Fibroblast of lung (primary cell): ENCODE measurements around the gene APOL4. TPM values are rescaled to one million over a fixed set of nuclear protein-coding genes. Genes with fewer than 3 reads are reported as not detected.

Experiments
- DNase-seq, 2 donors: peaks; one replicate each; pipeline versions ENCODE4 v3.0.0 to v3.0.0-alpha.2; 2010; ENCODE audit warnings: low read depth in 2 of 2
- H2AFZ ChIP-seq: 2 replicates; pipeline ENCODE4 v1.5.1; 2012; ENCODE audit warnings: low read length, control low read depth, inconsistent platforms
- H3K27ac ChIP-seq: 2 replicates; pipeline ENCODE4 v1.5.1; 2011; ENCODE audit warnings: low read length, control low read depth; ENCODE audit not compliant: insufficient read depth
- H3K27me3 ChIP-seq: 2 replicates; pipeline ENCODE4 v1.5.1; 2011; ENCODE audit warnings: mild to moderate bottlenecking, low read length; ENCODE audit not compliant: control insufficient read depth, insufficient read depth
- H3K36me3 ChIP-seq: 2 replicates; pipeline ENCODE4 v1.5.1; 2011; ENCODE audit warnings: low read length; ENCODE audit not compliant: control insufficient read depth, insufficient read depth
- H3K4me1 ChIP-seq: 2 replicates; pipeline ENCODE4 v1.5.1; 2011; ENCODE audit warnings: low read length; ENCODE audit not compliant: control insufficient read depth, insufficient read depth; ENCODE audit errors: extremely low read depth
- H3K4me2 ChIP-seq: 2 replicates; pipeline ENCODE4 v1.5.1; 2011; ENCODE audit warnings: low read length, control low read depth; ENCODE audit not compliant: insufficient read depth; ENCODE audit errors: extremely low read depth
- H3K4me3 ChIP-seq, 4 experiments: fragments of 200-600 bp in 1 of 4; sonication (generic) in 1 of 4; replicated peaks in 1 of 4; 2 replicates each; pipeline ENCODE4 v1.5.1; 2011 to 2016; ENCODE audit warnings: low read length in 4 of 4, low read depth in 3 of 4, mild to moderate bottlenecking in 3 of 4, control low read depth in 2 of 4, inconsistent platforms in 1 of 4, mixed read lengths in 1 of 4; ENCODE audit not compliant: insufficient read depth in 1 of 4; ENCODE audit errors: control extremely low read depth in 1 of 4
- H3K79me2 ChIP-seq: 2 replicates; pipeline ENCODE4 v1.5.1; 2012; ENCODE audit warnings: mild to moderate bottlenecking, low read length, inconsistent platforms; ENCODE audit not compliant: control insufficient read depth, insufficient read depth
- H3K9ac ChIP-seq: 2 replicates; pipeline ENCODE4 v1.5.1; 2011; ENCODE audit warnings: mild to moderate bottlenecking, low read length, control low read depth; ENCODE audit not compliant: insufficient read depth
- H3K9me3 ChIP-seq: 2 replicates; pipeline ENCODE4 v1.5.1; 2012; ENCODE audit warnings: low read depth, low read length; ENCODE audit not compliant: control insufficient read depth, insufficient read depth
- H4K20me1 ChIP-seq: 2 replicates; pipeline ENCODE4 v1.5.1; 2011; ENCODE audit warnings: low read length; ENCODE audit not compliant: control insufficient read depth, insufficient read depth; ENCODE audit errors: extremely low read depth
- EZH2 ChIP-seq: IDR thresholded peaks from 2 replicates; pipeline ENCODE4 v1.5.1; 2012; ENCODE audit warnings: low read length, control low read depth, mild to moderate bottlenecking; ENCODE audit errors: missing control alignments
- polyA plus RNA-seq, 2 donors: library from polyadenylated mRNA; depleted of rRNA in 1 of 2; stranded (reverse) in 1 of 2; unstranded in 1 of 2; fragments of >200 nt; gene quantifications; 2 replicates each; pipeline ENCODE4 v1.2.1, GENCODE V29; 2011 to 2012; ENCODE audit warnings: missing spikeins in 1 of 2
- total RNA-seq: library from RNA; depleted of rRNA; stranded (reverse); fragments of >200 nt; gene quantifications from 2 replicates; pipeline ENCODE4 v1.2.1, GENCODE V29; 2014
- TF ChIP-seq, protein P1 (sequence below), 2 donors: IDR thresholded peaks in 1 of 2; conservative IDR thresholded peaks in 1 of 2; 1 replicate in 1 of 2; 2 replicates in 1 of 2; pipeline ENCODE4 v1.5.1; 2011 to 2012; ENCODE audit warnings: low read length in 2 of 2, control low read depth in 1 of 2, inconsistent platforms in 1 of 2, low read depth in 1 of 2, mild to moderate bottlenecking in 1 of 2

The APOL4 gene
- total and polyA plus RNA-seq, 2 donors (not counting 1 experiment from before 2014, with no cell fraction given): 0.31 to 2.0 TPM

DNA sequence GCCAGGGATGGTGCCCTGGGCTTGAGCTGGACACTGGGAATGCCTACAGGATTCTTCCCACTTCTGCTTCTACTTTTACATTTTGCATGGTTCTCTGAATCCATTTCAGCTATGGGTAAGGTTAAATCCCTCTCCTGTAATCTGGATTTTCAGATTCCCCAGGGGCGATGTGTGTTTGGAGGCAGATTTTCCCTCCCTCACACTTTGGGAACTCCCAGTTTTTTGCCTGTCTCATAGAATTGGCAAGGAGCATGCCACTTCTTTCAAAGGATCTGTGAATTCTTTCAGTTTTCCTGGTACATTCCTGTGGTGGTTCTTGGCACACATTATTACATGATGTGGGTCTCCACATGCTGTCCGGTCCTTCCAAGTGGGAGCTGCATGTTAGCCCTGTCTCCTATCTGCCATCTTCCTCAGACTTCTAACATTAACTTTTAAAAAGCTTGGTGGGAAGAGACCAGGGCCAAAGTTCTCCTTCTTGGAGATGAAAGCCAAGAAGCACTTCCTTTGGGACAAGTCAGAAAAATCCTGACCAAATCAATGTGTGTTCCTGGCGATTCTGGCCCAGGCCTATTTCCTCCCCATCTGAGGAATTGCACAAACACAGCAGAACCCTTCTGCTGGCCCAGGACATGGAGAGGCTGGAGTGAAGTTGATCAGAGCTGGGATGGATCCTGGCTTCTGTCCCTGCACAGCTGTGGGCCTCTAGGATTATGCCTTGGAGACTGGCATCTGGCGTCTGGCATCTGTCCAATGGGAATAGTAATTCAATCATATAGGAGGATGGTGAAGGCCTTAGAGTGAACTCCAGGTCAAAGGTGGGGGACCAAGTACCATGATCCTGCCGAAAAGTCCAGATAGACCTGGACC, 43.1 kb upstream of the APOL4 start:
- Histone ChIP-seq H3K9me3 (no peaks in the 10 kb centered on the region), H3K27ac (no peak overlapping the region), H3K4me1 (peaks cover 3% of the 10 kb centered on the region), H3K9ac (no peak overlapping the region), H3K36me3 (no peaks in the 10 kb centered on the region), H3K27me3 (no peaks in the 10 kb centered on the region), H2AFZ (no peak overlapping the region), H3K79me2 (no peaks in the 10 kb centered on the region), H4K20me1 (no peaks in the 10 kb centered on the region), H3K4me2 (no peak overlapping the region), H3K4me3 (no peak overlapping the region)
- TF ChIP-seq, protein P1, sequence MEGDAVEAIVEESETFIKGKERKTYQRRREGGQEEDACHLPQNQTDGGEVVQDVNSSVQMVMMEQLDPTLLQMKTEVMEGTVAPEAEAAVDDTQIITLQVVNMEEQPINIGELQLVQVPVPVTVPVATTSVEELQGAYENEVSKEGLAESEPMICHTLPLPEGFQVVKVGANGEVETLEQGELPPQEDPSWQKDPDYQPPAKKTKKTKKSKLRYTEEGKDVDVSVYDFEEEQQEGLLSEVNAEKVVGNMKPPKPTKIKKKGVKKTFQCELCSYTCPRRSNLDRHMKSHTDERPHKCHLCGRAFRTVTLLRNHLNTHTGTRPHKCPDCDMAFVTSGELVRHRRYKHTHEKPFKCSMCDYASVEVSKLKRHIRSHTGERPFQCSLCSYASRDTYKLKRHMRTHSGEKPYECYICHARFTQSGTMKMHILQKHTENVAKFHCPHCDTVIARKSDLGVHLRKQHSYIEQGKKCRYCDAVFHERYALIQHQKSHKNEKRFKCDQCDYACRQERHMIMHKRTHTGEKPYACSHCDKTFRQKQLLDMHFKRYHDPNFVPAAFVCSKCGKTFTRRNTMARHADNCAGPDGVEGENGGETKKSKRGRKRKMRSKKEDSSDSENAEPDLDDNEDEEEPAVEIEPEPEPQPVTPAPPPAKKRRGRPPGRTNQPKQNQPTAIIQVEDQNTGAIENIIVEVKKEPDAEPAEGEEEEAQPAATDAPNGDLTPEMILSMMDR (conservative IDR thresholded peaks at IDR 0.05 in 1 of 2, IDR thresholded peaks at IDR 0.05 in 1 of 2; ENCODE audit: low read depth in 1 of 2, low read length in 2 of 2): no peak
- TF ChIP-seq EZH2: no peak
- DNase-seq: peak; percentile 23 to 72

DNA sequence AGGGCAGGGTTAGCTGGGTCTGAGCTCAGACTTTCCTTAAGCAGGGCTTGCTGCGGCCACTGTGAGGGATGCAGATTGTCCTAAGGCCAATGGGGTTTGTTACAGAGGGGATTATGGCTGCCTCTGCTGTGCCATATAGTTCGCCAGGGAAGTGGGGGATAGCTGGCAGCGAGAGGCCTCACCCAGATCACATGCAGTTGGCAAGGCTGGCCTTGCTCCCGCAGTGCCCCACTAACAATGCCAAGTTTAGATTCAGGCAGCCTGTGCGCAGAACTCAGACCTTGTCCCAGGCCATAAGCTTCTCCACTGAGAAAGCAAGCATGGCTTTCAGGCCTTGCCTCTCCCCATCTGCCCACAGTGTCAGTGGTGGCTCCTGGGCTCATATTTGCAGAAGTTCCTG, 42.4 kb upstream of the APOL4 start:
- H3K27me3 ChIP-seq: no peaks in the 10 kb centered on the region
- H3K4me1 ChIP-seq: peaks cover 4% of the 10 kb centered on the region
- TF ChIP-seq, protein P1 (conservative IDR thresholded peaks at IDR 0.05 in 1 of 2, IDR thresholded peaks at IDR 0.05 in 1 of 2; ENCODE audit: low read depth in 1 of 2, low read length in 2 of 2): no peak
- no peak for TF ChIP-seq EZH2
- H3K79me2 ChIP-seq: no peaks in the 10 kb centered on the region
- H3K27ac ChIP-seq: no peak overlapping the region
- no peaks in the 10 kb centered on the region for H4K20me1 ChIP-seq
- DNase-seq: no peak
- no peak overlapping the region for H3K9ac ChIP-seq
- no peaks in the 10 kb centered on the region for H3K9me3 ChIP-seq
- no peak overlapping the region for H2AFZ ChIP-seq
- H3K4me3 ChIP-seq: no peak overlapping the region
- H3K4me2 ChIP-seq: no peak overlapping the region
- no peaks in the 10 kb centered on the region for H3K36me3 ChIP-seq

DNA sequence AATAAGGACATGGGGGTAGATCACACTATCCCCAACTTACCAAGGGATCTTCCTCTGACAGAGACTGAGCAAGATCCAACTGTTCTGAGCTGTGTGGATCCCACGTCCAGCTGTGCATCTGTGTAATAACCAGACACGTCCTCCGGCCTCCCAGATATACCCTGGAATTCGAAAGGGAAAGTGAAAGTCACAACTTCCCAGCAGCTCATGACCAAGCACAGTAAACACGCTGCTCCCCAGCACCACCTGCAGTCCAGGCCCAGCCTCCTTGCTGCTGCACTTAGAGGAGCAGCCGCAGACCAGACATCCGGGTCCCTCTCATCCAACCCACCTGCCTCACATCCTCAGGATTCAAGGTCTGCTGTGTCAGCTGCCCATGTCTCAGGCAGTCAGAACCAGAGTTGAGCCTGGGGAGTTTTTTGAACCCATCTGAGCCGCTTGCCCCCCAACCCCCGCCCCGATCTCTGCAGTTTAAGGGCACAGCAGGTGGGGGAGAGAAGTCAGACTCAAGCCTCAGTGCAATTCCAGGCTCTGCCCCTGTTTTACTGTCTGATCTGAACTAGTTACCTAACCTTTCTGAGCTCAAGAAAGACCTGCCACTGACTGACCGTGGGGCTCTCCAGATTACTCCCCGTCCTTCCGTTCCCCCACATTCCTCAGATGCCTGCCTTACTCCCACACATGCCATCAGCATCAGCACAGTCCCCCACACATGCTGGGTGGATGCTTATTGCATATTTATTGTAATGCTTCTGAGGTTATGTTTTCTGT, 38.0 kb upstream of the APOL4 start, which contains the start of gene APOL2:
Gene APOL2 (minus strand): TSS at position 127 of the 771 bp plus-strand sequence. CDS start 6,365 bp downstream, outside the sequence.
- peak within 1 kb of the TSS; percentile 76 for H2AFZ ChIP-seq
- H3K4me3 ChIP-seq: peak within 1 kb of the TSS; percentile 81 to 94 (median 88)
- peaks cover 1% of the 10 kb centered on the region for H3K36me3 ChIP-seq
- peak; percentile 92 to 95 for DNase-seq
- H3K9ac ChIP-seq: peak within 1 kb of the TSS; percentile 58
- H3K79me2 ChIP-seq: peaks cover 35% of the 10 kb centered on the region
- peak within 1 kb of the TSS; percentile 92 for H3K4me2 ChIP-seq
- peak within 1 kb of the TSS; percentile 84 for H3K27ac ChIP-seq
- TF ChIP-seq, protein P1 (conservative IDR thresholded peaks at IDR 0.05 in 1 of 2, IDR thresholded peaks at IDR 0.05 in 1 of 2; ENCODE audit: low read depth in 1 of 2, low read length in 2 of 2): peak; percentile 69 to 80
- TF ChIP-seq EZH2: no peak
- no peaks in the 10 kb centered on the region for H3K27me3 ChIP-seq
- H4K20me1 ChIP-seq: no peaks in the 10 kb centered on the region
- peaks cover 10% of the 10 kb centered on the region for H3K4me1 ChIP-seq
- H3K9me3 ChIP-seq: no peaks in the 10 kb centered on the region
